PFSK-1 (cell line): ENCODE results near the gene CSPG4.

Source experiments
- FOXP2 ChIP-seq: optimal IDR thresholded peaks from 2 replicates; pipeline ENCODE3; 2011; ENCODE audit warnings: borderline replicate concordance, control low read depth, inconsistent platforms; ENCODE audit not compliant: insufficient read depth; ENCODE audit errors: extremely low read length, extremely low read depth
- POLR2AphosphoS5 ChIP-seq: IDR thresholded peaks from 2 replicates; pipeline ENCODE4 v1.6.1; 2012; ENCODE audit warnings: low read depth, mild to moderate bottlenecking, control low read depth, low read length, moderate library complexity
- SIN3A ChIP-seq: IDR thresholded peaks from 2 replicates; pipeline ENCODE4 v1.6.1; 2012; ENCODE audit warnings: mild to moderate bottlenecking, low read length, moderate library complexity, borderline replicate concordance; ENCODE audit not compliant: insufficient read depth
- TAF1 ChIP-seq: IDR thresholded peaks from 2 replicates; pipeline ENCODE4 v1.6.1; 2012; ENCODE audit warnings: low read length, control low read depth, borderline replicate concordance; ENCODE audit not compliant: insufficient read depth
- TF ChIP-seq, protein P1 (sequence below), 2 experiments: IDR thresholded peaks; 2 replicates each; pipeline versions ENCODE4 v1.6.1 to v1.8.0; 2011 to 2012; ENCODE audit warnings: low read depth in 2 of 2, low read length in 2 of 2, control low read depth in 1 of 2, inconsistent platforms in 1 of 2, mild to moderate bottlenecking in 1 of 2, moderate library complexity in 1 of 2; ENCODE audit not compliant: insufficient read depth in 1 of 2

DNA sequence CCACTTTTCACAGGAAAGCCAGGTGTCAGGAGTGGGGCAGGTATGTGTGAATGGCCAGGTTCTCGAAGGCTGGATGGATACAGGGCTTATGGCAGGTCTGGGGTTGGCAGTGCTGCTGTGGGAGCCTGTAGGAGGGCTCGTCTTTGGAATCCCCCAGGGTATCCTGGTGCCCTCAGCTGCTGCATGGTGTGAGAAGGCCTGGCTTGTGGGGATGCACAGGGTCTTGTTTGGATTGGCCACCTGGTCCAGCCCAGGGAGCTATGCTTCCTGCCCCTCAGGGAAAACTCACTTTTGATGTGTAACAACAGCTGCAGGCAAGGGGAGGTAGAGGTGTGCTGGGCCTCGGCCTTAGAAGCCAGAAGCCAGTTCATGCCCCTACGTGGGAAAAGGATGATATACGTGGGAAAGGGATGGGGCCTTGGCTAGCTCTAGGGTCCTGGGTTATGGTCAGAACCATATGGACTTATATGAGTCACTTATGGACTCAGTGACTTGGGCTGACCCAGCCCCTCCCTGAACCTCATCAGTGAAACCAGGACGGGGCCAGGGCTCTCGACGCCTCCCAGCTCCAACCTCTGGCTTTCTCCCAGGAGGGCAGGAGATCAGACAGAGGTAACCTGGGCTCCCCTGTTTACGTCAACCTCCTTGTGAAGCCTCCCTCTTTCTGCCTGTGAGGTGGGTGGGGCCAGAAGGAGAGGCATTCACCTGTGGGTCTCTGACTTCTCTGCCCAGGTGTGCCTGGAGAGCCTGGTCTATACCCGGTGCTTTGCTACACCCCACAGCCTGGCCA lies 37.8 kb upstream of the CSPG4 start:
- TF ChIP-seq, protein P1, sequence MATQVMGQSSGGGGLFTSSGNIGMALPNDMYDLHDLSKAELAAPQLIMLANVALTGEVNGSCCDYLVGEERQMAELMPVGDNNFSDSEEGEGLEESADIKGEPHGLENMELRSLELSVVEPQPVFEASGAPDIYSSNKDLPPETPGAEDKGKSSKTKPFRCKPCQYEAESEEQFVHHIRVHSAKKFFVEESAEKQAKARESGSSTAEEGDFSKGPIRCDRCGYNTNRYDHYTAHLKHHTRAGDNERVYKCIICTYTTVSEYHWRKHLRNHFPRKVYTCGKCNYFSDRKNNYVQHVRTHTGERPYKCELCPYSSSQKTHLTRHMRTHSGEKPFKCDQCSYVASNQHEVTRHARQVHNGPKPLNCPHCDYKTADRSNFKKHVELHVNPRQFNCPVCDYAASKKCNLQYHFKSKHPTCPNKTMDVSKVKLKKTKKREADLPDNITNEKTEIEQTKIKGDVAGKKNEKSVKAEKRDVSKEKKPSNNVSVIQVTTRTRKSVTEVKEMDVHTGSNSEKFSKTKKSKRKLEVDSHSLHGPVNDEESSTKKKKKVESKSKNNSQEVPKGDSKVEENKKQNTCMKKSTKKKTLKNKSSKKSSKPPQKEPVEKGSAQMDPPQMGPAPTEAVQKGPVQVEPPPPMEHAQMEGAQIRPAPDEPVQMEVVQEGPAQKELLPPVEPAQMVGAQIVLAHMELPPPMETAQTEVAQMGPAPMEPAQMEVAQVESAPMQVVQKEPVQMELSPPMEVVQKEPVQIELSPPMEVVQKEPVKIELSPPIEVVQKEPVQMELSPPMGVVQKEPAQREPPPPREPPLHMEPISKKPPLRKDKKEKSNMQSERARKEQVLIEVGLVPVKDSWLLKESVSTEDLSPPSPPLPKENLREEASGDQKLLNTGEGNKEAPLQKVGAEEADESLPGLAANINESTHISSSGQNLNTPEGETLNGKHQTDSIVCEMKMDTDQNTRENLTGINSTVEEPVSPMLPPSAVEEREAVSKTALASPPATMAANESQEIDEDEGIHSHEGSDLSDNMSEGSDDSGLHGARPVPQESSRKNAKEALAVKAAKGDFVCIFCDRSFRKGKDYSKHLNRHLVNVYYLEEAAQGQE (IDR thresholded peaks at IDR 0.05; ENCODE audit: insufficient read depth in 1 of 2, low read depth in 2 of 2, low read length in 2 of 2): no peak
- no peak for TF ChIP-seq TAF1
- no peak for TF ChIP-seq POLR2AphosphoS5
- no peak for TF ChIP-seq SIN3A
- TF ChIP-seq FOXP2: no peak
